NCI-H82 (cell line): ENCODE data around the gene CCDC92.

Experiments used
- DNase-seq: peaks from one replicate; lab custom pipeline; 2025; lab: John Stamatoyannopoulos, UW

The CCDC92 gene

GRCh38 chr12:124002021-124002644 is 29.5 kb upstream of the CCDC92 start:
- no peak for DNase-seq

- no peak for DNase-seq
These were observed 28.7 kb upstream of the CCDC92 start for GRCh38 chr12:124001343-124001742.

GRCh38 chr12:124000111-124000510 is 27.5 kb upstream of the CCDC92 start:
- DNase-seq = no peak

- DNase-seq = no peak
These were observed 26.3 kb upstream of the CCDC92 start for GRCh38 chr12:123998991-123999359.

- no peak for DNase-seq
These were observed 25.8 kb upstream of the CCDC92 start for GRCh38 chr12:123998344-123998990.

GRCh38 chr12:123997908-123998307 is 25.3 kb upstream of the CCDC92 start:
- no peak for DNase-seq

GRCh38 chr12:123997033-123997822 is 24.6 kb upstream of the CCDC92 start:
- no peak for DNase-seq

- DNase-seq = no peak
These were observed 23.9 kb upstream of the CCDC92 start for GRCh38 chr12:123996581-123996980.

GRCh38 chr12:123995023-123995748 is 22.6 kb upstream of the CCDC92 start:
- peak; percentile 26 for DNase-seq

GRCh38 chr12:123992118-123992825 is 19.6 kb upstream of the CCDC92 start:
- no peak for DNase-seq

GRCh38 chr12:123991372-123991951 is 18.8 kb upstream of the CCDC92 start:
- no peak for DNase-seq

- DNase-seq = no peak
These were observed 17.9 kb upstream of the CCDC92 start for GRCh38 chr12:123990511-123990910.

GRCh38 chr12:123989753-123990152 is 17.1 kb upstream of the CCDC92 start:
- no peak for DNase-seq

GRCh38 chr12:123989168-123989567 is 16.5 kb upstream of the CCDC92 start:
- no peak for DNase-seq

- DNase-seq = peak; percentile 91
These were observed 14.4 kb upstream of the CCDC92 start for GRCh38 chr12:123987022-123987421.

GRCh38 chr12:123986374-123986965 is 13.8 kb upstream of the CCDC92 start:
- peak; percentile 76 for DNase-seq

- DNase-seq = peak; percentile 28
These were observed 12.3 kb upstream of the CCDC92 start for GRCh38 chr12:123984903-123985302.

GRCh38 chr12:123983822-123984485 is 11.3 kb upstream of the CCDC92 start:
- DNase-seq = peak; percentile 83

- no peak for DNase-seq
These were observed 9.6 kb upstream of the CCDC92 start for GRCh38 chr12:123982269-123982668.

GRCh38 chr12:123979566-123979965 is 6.9 kb upstream of the CCDC92 start:
- no peak for DNase-seq
